ENCODE data around the gene SLC25A20.

DNA sequence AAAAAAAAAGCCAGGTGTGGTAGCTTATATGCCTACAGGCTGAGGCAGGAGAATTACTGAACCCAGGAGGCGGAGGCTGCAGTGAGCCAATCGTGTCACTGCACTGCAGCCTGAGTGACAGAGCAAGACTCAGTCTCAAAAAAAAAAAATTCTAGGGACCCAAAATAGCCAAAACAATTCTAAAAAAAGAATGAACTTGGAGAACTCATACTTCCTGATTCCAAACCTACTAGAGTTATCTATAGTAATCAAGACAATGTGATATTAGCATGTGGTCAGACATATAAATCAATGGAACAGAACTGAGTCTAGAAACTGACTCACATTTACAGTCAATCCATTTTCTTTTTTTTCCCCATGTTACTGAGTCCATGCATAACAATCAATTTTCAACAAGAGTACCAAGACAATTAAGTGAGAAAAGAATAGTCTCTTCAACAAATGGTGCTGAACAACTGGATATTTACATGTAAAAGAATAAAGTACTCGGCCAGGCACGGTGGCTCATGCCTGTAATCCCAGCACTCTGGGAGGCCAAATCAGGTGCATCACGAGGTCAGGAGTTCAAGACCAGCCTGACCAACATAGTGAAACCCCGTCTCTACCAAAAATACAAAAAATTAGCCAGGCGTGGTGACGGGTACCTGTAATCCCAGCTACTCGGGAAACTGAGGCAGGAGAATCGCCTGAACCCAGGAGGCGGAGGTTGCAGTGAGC is 62.9 kb downstream of the SLC25A20 start:
- TF ChIP-seq RAD21 (IDR thresholded peaks at IDR 0.05; ENCODE audit: low read depth) (no peak), CEBPB (IDR thresholded peaks at IDR 0.05) (no peak), REST (IDR thresholded peaks at IDR 0.05; ENCODE audit: low read depth) (no peak), EGR1 (IDR thresholded peaks at IDR 0.05) (no peak), EP300 (IDR thresholded peaks at IDR 0.05; ENCODE audit: borderline replicate concordance) (no peak), TAF1 (IDR thresholded peaks at IDR 0.05; ENCODE audit: low read depth) (no peak), ZBTB7A (IDR thresholded peaks at IDR 0.05; ENCODE audit: low read depth) (no peak), NFIC (IDR thresholded peaks at IDR 0.05) (no peak), CREB1 (IDR thresholded peaks at IDR 0.05; ENCODE audit: low read depth) (no peak), YY1 (IDR thresholded peaks at IDR 0.05; ENCODE audit: low read depth) (no peak), TCF12 (IDR thresholded peaks at IDR 0.05; ENCODE audit: low read depth) (no peak), FOXM1 (IDR thresholded peaks at IDR 0.05; ENCODE audit: borderline replicate concordance, low read depth) (no peak)
- TF ChIP-seq, protein P1, sequence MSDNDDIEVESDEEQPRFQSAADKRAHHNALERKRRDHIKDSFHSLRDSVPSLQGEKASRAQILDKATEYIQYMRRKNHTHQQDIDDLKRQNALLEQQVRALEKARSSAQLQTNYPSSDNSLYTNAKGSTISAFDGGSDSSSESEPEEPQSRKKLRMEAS (IDR thresholded peaks at IDR 0.05), result no peak

All from Ishikawa (cell line).